H1 (cell line): Measurements from ENCODE around the gene GNG12. TPM values are rescaled to one million over a fixed set of nuclear protein-coding genes. Genes with fewer than 3 reads are reported as not detected.
A peak's percentile ranks its signal among the peaks of the same experiment; 100 is the strongest.

ENCODE experiments used
- JUN ChIP-seq: IDR thresholded peaks from 2 replicates; pipeline ENCODE4 v1.6.1; 2011; ENCODE audit warnings: low read depth, mild to moderate bottlenecking, improper control_type of control experiment, low read length
- KDM4A ChIP-seq: IDR thresholded peaks from one replicate; pipeline ENCODE4 v1.7.1; 2012; ENCODE audit warnings: low read depth, mild to moderate bottlenecking, moderate library complexity, low read length, inconsistent platforms; ENCODE audit not compliant: severe bottlenecking
- SP4 ChIP-seq: IDR thresholded peaks from 2 replicates; pipeline ENCODE4 v1.6.1; 2012; ENCODE audit warnings: low read length, inconsistent platforms
- polyA plus RNA-seq, 7 experiments: library from polyadenylated mRNA; depleted of rRNA in 3 of 7; stranded (reverse) in 5 of 7; unstranded in 2 of 7; fragments of >200 nt in 5 of 7; fragments of 200-250 nt in 2 of 7; gene quantifications; 1 replicate in 5 of 7; 2 replicates in 1 of 7; 4 replicates in 1 of 7; pipeline versions ENCODE4 v1.2.1 to v1.2.3, GENCODE V29; 2011 to 2013; ENCODE audit warnings: missing spikeins in 2 of 7, mixed read lengths in 2 of 7
- total RNA-seq: library from RNA; stranded (reverse); fragmentation: NEBNext Ultra II Directional; extraction: Animal tissue kit (Norgen Biotek cat#: 25700); gene quantifications from 2 replicates; pipeline ENCODE4 v1.2.1, GENCODE V29; 2021
- TF ChIP-seq, protein P1 (sequence below): fragments of 300-600 bp; sonication (generic); IDR thresholded peaks from 2 replicates; pipeline ENCODE4 v1.7.1; 2012; ENCODE audit warnings: low read length, moderate library complexity, mild to moderate bottlenecking, inconsistent platforms; ENCODE audit not compliant: insufficient replicate concordance
- TF ChIP-seq, protein P2 (sequence below): IDR thresholded peaks from 2 replicates; pipeline ENCODE4 v1.6.1; 2012; ENCODE audit warnings: low read length, inconsistent platforms

GNG12 gene
- total and polyA plus RNA-seq, 2 of the 8 experiments (the other 6 are each of a cell fraction or from before 2014, with no cell fraction given) = 11.4 to 35.8 TPM

DNA sequence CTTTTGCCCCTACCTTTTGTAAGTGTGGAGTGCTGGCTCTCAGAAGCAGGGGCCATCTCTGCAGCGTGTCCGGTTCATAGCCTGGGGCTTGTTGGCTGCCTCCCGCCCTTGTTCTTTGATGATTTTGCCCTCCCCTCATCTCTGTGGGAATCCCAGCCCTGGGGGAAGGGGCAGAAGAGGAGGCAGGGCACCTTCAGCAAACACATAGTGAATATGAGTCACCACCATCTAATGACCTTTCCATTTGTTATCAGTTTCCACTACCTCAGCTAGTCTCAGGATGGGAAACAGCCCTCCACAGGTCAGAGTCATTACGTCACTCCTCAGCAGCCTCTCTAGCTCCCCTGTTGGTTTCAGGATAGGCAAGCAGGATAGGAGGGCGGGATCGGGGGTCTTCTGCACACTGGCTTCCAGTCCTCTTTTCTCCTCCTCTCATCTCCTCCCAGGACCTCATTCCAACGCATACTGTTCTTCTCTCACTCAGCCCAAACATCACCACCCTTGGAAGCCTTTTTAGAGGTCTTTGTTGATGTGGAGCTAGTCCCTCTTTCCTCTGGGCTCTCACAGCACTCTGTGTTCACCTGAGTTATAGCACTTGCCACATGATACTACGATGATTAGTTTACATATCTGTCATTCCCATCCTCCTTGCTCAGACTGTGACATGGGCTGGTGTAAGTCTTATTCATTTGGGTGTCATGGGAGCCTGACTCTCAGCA, 132.4 kb downstream of the GNG12 start (continued):
- TF ChIP-seq, protein P1, sequence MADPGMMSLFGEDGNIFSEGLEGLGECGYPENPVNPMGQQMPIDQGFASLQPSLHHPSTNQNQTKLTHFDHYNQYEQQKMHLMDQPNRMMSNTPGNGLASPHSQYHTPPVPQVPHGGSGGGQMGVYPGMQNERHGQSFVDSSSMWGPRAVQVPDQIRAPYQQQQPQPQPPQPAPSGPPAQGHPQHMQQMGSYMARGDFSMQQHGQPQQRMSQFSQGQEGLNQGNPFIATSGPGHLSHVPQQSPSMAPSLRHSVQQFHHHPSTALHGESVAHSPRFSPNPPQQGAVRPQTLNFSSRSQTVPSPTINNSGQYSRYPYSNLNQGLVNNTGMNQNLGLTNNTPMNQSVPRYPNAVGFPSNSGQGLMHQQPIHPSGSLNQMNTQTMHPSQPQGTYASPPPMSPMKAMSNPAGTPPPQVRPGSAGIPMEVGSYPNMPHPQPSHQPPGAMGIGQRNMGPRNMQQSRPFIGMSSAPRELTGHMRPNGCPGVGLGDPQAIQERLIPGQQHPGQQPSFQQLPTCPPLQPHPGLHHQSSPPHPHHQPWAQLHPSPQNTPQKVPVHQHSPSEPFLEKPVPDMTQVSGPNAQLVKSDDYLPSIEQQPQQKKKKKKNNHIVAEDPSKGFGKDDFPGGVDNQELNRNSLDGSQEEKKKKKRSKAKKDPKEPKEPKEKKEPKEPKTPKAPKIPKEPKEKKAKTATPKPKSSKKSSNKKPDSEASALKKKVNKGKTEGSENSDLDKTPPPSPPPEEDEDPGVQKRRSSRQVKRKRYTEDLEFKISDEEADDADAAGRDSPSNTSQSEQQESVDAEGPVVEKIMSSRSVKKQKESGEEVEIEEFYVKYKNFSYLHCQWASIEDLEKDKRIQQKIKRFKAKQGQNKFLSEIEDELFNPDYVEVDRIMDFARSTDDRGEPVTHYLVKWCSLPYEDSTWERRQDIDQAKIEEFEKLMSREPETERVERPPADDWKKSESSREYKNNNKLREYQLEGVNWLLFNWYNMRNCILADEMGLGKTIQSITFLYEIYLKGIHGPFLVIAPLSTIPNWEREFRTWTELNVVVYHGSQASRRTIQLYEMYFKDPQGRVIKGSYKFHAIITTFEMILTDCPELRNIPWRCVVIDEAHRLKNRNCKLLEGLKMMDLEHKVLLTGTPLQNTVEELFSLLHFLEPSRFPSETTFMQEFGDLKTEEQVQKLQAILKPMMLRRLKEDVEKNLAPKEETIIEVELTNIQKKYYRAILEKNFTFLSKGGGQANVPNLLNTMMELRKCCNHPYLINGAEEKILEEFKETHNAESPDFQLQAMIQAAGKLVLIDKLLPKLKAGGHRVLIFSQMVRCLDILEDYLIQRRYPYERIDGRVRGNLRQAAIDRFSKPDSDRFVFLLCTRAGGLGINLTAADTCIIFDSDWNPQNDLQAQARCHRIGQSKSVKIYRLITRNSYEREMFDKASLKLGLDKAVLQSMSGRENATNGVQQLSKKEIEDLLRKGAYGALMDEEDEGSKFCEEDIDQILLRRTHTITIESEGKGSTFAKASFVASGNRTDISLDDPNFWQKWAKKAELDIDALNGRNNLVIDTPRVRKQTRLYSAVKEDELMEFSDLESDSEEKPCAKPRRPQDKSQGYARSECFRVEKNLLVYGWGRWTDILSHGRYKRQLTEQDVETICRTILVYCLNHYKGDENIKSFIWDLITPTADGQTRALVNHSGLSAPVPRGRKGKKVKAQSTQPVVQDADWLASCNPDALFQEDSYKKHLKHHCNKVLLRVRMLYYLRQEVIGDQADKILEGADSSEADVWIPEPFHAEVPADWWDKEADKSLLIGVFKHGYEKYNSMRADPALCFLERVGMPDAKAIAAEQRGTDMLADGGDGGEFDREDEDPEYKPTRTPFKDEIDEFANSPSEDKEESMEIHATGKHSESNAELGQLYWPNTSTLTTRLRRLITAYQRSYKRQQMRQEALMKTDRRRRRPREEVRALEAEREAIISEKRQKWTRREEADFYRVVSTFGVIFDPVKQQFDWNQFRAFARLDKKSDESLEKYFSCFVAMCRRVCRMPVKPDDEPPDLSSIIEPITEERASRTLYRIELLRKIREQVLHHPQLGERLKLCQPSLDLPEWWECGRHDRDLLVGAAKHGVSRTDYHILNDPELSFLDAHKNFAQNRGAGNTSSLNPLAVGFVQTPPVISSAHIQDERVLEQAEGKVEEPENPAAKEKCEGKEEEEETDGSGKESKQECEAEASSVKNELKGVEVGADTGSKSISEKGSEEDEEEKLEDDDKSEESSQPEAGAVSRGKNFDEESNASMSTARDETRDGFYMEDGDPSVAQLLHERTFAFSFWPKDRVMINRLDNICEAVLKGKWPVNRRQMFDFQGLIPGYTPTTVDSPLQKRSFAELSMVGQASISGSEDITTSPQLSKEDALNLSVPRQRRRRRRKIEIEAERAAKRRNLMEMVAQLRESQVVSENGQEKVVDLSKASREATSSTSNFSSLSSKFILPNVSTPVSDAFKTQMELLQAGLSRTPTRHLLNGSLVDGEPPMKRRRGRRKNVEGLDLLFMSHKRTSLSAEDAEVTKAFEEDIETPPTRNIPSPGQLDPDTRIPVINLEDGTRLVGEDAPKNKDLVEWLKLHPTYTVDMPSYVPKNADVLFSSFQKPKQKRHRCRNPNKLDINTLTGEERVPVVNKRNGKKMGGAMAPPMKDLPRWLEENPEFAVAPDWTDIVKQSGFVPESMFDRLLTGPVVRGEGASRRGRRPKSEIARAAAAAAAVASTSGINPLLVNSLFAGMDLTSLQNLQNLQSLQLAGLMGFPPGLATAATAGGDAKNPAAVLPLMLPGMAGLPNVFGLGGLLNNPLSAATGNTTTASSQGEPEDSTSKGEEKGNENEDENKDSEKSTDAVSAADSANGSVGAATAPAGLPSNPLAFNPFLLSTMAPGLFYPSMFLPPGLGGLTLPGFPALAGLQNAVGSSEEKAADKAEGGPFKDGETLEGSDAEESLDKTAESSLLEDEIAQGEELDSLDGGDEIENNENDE = no peak
- TF ChIP-seq, protein P2, sequence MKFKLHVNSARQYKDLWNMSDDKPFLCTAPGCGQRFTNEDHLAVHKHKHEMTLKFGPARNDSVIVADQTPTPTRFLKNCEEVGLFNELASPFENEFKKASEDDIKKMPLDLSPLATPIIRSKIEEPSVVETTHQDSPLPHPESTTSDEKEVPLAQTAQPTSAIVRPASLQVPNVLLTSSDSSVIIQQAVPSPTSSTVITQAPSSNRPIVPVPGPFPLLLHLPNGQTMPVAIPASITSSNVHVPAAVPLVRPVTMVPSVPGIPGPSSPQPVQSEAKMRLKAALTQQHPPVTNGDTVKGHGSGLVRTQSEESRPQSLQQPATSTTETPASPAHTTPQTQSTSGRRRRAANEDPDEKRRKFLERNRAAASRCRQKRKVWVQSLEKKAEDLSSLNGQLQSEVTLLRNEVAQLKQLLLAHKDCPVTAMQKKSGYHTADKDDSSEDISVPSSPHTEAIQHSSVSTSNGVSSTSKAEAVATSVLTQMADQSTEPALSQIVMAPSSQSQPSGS = 0 out of 2 replicates have a peak, but pooled peaks have one; percentile 59
- TF ChIP-seq JUN (no peak), SP4 (no peak), KDM4A (no peak)
